Measurements from ENCODE around the gene GABRB1. TPM values are rescaled to one million over a fixed set of nuclear protein-coding genes. Genes with fewer than 3 reads are reported as not detected.
A peak's percentile ranks its signal among the peaks of the same experiment; 100 is the strongest.

The GABRB1 gene
- total and polyA plus RNA-seq, 2 donors (not counting 3 experiments of a cell fraction or from before 2014, with no cell fraction given): not detected

DNA sequence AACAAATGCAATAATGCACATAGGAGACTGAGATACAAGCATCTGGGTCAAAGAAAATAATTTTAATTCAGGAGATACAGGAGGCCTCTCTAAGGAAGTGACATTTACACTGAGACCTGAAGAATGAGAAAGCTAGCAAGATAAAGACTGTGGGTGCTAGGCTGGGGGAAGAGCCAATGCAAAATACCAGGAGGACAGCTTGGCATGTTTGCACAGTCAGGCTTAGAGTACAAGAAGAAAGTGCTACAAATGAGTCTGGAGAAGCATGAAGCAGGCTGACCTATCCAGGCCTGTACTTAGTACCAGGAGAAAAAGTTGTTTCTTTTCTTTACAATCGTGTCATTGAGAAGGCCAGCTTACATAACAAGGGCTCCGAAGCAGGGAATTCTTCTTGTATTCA is 56.9 kb downstream of the GABRB1 start:
- no peak for TF ChIP-seq FOS (IDR thresholded peaks at IDR 0.05; ENCODE audit: borderline replicate concordance, insufficient read depth, low read length)
- TF ChIP-seq EZH2 (IDR thresholded peaks at IDR 0.05; ENCODE audit: borderline replicate concordance, low read depth, low read length, severe bottlenecking): no peak
- no peak for TF ChIP-seq POLR2A (IDR thresholded peaks at IDR 0.05; ENCODE audit: low read depth, low read length)
- TF ChIP-seq MYC (IDR thresholded peaks at IDR 0.05; ENCODE audit: low read depth, low read length): no peak
- no peak for TF ChIP-seq POLR2AphosphoS5 (IDR thresholded peaks at IDR 0.05; ENCODE audit: insufficient read depth, low read depth, low read length)
- TF ChIP-seq JUN (IDR thresholded peaks at IDR 0.05; ENCODE audit: borderline replicate concordance, insufficient read depth, insufficient read length, low read depth): no peak
- TF ChIP-seq, protein P1, sequence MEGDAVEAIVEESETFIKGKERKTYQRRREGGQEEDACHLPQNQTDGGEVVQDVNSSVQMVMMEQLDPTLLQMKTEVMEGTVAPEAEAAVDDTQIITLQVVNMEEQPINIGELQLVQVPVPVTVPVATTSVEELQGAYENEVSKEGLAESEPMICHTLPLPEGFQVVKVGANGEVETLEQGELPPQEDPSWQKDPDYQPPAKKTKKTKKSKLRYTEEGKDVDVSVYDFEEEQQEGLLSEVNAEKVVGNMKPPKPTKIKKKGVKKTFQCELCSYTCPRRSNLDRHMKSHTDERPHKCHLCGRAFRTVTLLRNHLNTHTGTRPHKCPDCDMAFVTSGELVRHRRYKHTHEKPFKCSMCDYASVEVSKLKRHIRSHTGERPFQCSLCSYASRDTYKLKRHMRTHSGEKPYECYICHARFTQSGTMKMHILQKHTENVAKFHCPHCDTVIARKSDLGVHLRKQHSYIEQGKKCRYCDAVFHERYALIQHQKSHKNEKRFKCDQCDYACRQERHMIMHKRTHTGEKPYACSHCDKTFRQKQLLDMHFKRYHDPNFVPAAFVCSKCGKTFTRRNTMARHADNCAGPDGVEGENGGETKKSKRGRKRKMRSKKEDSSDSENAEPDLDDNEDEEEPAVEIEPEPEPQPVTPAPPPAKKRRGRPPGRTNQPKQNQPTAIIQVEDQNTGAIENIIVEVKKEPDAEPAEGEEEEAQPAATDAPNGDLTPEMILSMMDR (IDR thresholded peaks at IDR 0.05; ENCODE audit: extremely low read depth in 1 of 2, insufficient read depth in 1 of 2, low read depth in 1 of 2, low read length in 2 of 2): no peak
- no peak for TF ChIP-seq GATA2 (IDR thresholded peaks at IDR 0.05; ENCODE audit: insufficient read depth, insufficient read length, low read depth, low read length)
- TF ChIP-seq, protein P2, sequence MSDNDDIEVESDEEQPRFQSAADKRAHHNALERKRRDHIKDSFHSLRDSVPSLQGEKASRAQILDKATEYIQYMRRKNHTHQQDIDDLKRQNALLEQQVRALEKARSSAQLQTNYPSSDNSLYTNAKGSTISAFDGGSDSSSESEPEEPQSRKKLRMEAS (IDR thresholded peaks at IDR 0.05; ENCODE audit: insufficient read depth, insufficient read length): no peak
- Histone ChIP-seq H3K4me3 (replicated peaks in 1 of 3; ENCODE audit: insufficient read depth in 1 of 3, low read depth in 1 of 3, low read length in 3 of 3) (no peak overlapping the region), H3K79me2 (ENCODE audit: control insufficient read depth, insufficient read depth, low read length) (no peaks in the 10 kb centered on the region), H3K9me3 (replicated peaks; ENCODE audit: control insufficient read depth, insufficient read depth, low read length) (no peaks in the 10 kb centered on the region), H3K9me1 (replicated peaks; ENCODE audit: control insufficient read depth, extremely low read depth, insufficient read depth, low read length) (no peaks in the 10 kb centered on the region), H3K4me2 (ENCODE audit: insufficient read depth, low read length) (no peak overlapping the region), H3K4me1 (ENCODE audit: control insufficient read depth, extremely low read depth, insufficient read depth, low read length) (no peaks in the 10 kb centered on the region), H2AFZ (ENCODE audit: low read depth, low read length) (no peak overlapping the region), H4K20me1 (replicated peaks; ENCODE audit: control insufficient read depth, extremely low read depth, insufficient read depth, low read length) (no peaks in the 10 kb centered on the region), H3K9ac (replicated peaks; ENCODE audit: extremely low read depth, insufficient read depth, low read length) (no peak overlapping the region), H3K27ac (ENCODE audit: insufficient read depth, low read depth, low read length) (no peak overlapping the region), H3K27me3 (ENCODE audit: control insufficient read depth in 2 of 2, insufficient read depth in 2 of 2, low read length in 2 of 2) (peaks cover 0 to 1% of the 10 kb centered on the region in 2 experiments), H3K36me3 (ENCODE audit: control insufficient read depth in 2 of 2, extremely low read depth in 1 of 2, insufficient read depth in 2 of 2, low read length in 2 of 2) (no peaks in the 10 kb centered on the region)
- peak; percentile 21 for FAIRE-seq
- no TSS peak for BruUV-seq (replicated peaks)
- POLR2A ChIA-PET: no interaction called here
- CTCF ChIA-PET: interaction anchor here (0.9 to 1.4 kb wide), 5 partner anchors 12 to 157 kb away, joined by 3 to 13 read pairs (median 5); no protein-coding TSS in a partner anchor
- dilution Hi-C loops (cut with MboI; ENCODE audit: extremely low pct_ligation_motif_present, low sequenced_read_pairs) (no loop called here), intact Hi-C loops (cut with micrococcal nuclease) (no loop called here)
- DNase-seq (ENCODE audit: low read depth, low spot score): no peak

All from endothelial cell of umbilical vein (primary cell).